Measurements from ENCODE around the gene LIN54. TPM values are rescaled to one million over a fixed set of nuclear protein-coding genes. Genes with fewer than 3 reads are reported as not detected.
A peak's percentile ranks its signal among the peaks of the same experiment; 100 is the strongest.

The LIN54 gene
- total and polyA plus RNA-seq, 9 of the 15 experiments (the other 6 are each of a cell fraction or from before 2014, with no cell fraction given), result 2.2 to 22.5 (median 15.8) TPM

DNA sequence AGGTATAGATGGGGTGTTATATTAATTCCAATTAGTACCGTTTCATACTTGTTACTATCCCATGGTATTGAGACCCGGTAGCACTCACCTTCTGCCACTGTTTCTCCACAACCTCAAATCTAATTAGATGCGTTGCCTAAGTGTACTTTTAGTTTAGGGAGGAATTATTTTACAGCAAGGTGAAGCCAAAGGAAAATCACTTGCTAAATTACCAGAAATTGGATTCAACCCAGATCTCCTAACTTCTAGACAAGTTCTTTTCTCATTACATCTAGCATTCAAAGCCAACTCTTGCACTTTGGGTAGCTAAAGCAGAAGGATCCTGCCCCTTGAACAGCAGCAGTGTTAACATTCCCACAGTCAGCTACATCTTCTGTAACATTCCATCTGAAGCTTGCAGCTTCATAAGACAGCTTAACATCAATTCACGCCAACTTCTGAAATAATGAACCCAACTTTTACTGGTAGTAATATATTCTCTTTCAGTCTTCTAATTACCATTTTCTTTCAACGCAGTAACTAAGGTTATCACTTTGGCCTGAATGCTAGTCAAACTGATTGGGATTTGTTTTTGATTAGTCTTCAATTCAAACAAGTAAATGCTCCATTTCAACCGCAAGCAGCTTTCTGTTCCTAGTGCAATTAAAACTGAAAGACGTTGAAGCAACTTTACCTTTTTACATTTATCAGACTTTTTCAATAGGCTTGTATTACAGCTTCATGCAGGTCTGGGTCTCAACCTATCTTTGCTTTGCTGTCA lies 118.7 kb downstream of the LIN54 start:
- H2AFZ ChIP-seq (ENCODE audit: low read depth, low read length), result peak overlapping the region; percentile 95
- ChIA-PET POLR2A (interaction anchor here (0.7 to 3.9 kb wide), 5 partner anchors 8 to 326 kb away, joined by 3 to 39 read pairs (median 3); partner anchors contain the start of genes COPS4 and THAP9), CTCF (ENCODE audit: low intra/inter-chr PET ratio) (no interaction called here)
- in situ Hi-C loops (cut with MboI), result no loop called here
- 0 out of 2 replicates have a peak, but pooled peaks cover 2% of the 10 kb centered on the region for H4K20me1 ChIP-seq (replicated peaks; ENCODE audit: control insufficient read depth, insufficient read depth, low read length)
- H3K9me3 ChIP-seq (replicated peaks; ENCODE audit: control insufficient read depth, insufficient read depth, low read depth, low read length), result no peaks in the 10 kb centered on the region
- H3K4me2 ChIP-seq (ENCODE audit: insufficient read depth, low read length), result peak overlapping the region; percentile 92
- WGBS (ENCODE audit: insufficient coverage, low coverage, missing lambda C conversion rate), result 8% methylated on average over 7 of the region's 7 CpGs
- intact Hi-C loops (cut with micrococcal nuclease), result no loop called here
- no TSS peak for BruUV-seq (replicated peaks)
- no peaks in the 10 kb centered on the region for H3K9me1 ChIP-seq (ENCODE audit: control insufficient read depth, insufficient read depth, low read length)
- peak overlapping the region; percentile 97 for H3K27ac ChIP-seq (ENCODE audit: extremely low read depth, low read depth, low read length)
- peak overlapping the region in 1 of 2 experiments; percentile 99; a peak in 2 of 4 replicates for H3K9ac ChIP-seq (ENCODE audit: insufficient read depth in 1 of 2, low read depth in 2 of 2, low read length in 2 of 2)
- H3K79me2 ChIP-seq (ENCODE audit: control insufficient read depth, insufficient read depth, low read length), result peaks cover 78% of the 10 kb centered on the region
- peaks cover 51% of the 10 kb centered on the region for H3K36me3 ChIP-seq (ENCODE audit: control insufficient read depth, insufficient read depth, low read length)
- DNase-seq (ENCODE audit: extremely low read depth in 1 of 4, low spot score in 3 of 4) (no peak), ATAC-seq (peak; percentile 11), FAIRE-seq (peak; percentile 23)
- H3K4me1 ChIP-seq (replicated peaks in 1 of 2; ENCODE audit: control insufficient read depth in 2 of 2, insufficient read depth in 2 of 2, low read length in 2 of 2), result peaks cover 6 to 15% of the 10 kb centered on the region in 2 experiments; a peak in 4 of 5 replicates
- no peaks in the 10 kb centered on the region for H3K27me3 ChIP-seq (ENCODE audit: control insufficient read depth in 2 of 2, insufficient read depth in 2 of 2, low read length in 2 of 2)
- peak overlapping the region; percentile 96 for H3K4me3 ChIP-seq
- TF ChIP-seq TRIM28 (IDR thresholded peaks at IDR 0.05) (no peak), MAFF (IDR thresholded peaks at IDR 0.05; ENCODE audit: low read length) (no peak), TEAD4 (IDR thresholded peaks at IDR 0.05; ENCODE audit: low read length) (0 out of 2 replicates have a peak, but pooled peaks have one; percentile 10), TEAD4 (CRISPR knock-in tag; IDR thresholded peaks at IDR 0.05; ENCODE audit: borderline replicate concordance) (no peak), HDAC3 (IDR thresholded peaks at IDR 0.05; ENCODE audit: borderline replicate concordance, partially characterized antibody) (peak; percentile 20), ERF (CRISPR knock-in tag; IDR thresholded peaks at IDR 0.05) (no peak), ZNF184 (CRISPR knock-in tag; IDR thresholded peaks at IDR 0.05) (no peak), FOXJ2 (tag; IDR thresholded peaks at IDR 0.05) (0 out of 2 replicates have a peak, but pooled peaks have one; percentile 23), ZNF766 (CRISPR knock-in tag; conservative IDR thresholded peaks at IDR 0.05) (0 out of 2 replicates have a peak, but pooled peaks have one; percentile 13), POLR2AphosphoS2 (IDR thresholded peaks at IDR 0.05; ENCODE audit: low read length) (peak; percentile 78), ZBTB8A (IDR thresholded peaks at IDR 0.05; ENCODE audit: partially characterized antibody) (no peak), YY1 (IDR thresholded peaks at IDR 0.05; ENCODE audit: borderline replicate concordance in 1 of 3, control insufficient read depth in 1 of 3, extremely low read depth in 1 of 3, insufficient read depth in 3 of 3, insufficient read length in 1 of 3, insufficient replicate concordance in 2 of 3, low read depth in 1 of 3, low read length in 2 of 3) (no peak), ZNF274 (IDR thresholded peaks at IDR 0.05; ENCODE audit: borderline replicate concordance, low read depth, low read length) (no peak), ZNF3 (CRISPR knock-in tag; IDR thresholded peaks at IDR 0.05) (peak; percentile 25; the same call in 1 of the 2 replicates)
- TF ChIP-seq, protein P1, sequence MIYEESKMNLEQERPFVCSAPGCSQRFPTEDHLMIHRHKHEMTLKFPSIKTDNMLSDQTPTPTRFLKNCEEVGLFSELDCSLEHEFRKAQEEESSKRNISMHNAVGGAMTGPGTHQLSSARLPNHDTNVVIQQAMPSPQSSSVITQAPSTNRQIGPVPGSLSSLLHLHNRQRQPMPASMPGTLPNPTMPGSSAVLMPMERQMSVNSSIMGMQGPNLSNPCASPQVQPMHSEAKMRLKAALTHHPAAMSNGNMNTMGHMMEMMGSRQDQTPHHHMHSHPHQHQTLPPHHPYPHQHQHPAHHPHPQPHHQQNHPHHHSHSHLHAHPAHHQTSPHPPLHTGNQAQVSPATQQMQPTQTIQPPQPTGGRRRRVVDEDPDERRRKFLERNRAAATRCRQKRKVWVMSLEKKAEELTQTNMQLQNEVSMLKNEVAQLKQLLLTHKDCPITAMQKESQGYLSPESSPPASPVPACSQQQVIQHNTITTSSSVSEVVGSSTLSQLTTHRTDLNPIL (CRISPR knock-in tag; IDR thresholded peaks at IDR 0.05), result no peak
- TF ChIP-seq, protein P2, sequence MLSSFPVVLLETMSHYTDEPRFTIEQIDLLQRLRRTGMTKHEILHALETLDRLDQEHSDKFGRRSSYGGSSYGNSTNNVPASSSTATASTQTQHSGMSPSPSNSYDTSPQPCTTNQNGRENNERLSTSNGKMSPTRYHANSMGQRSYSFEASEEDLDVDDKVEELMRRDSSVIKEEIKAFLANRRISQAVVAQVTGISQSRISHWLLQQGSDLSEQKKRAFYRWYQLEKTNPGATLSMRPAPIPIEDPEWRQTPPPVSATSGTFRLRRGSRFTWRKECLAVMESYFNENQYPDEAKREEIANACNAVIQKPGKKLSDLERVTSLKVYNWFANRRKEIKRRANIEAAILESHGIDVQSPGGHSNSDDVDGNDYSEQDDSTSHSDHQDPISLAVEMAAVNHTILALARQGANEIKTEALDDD (IDR thresholded peaks at IDR 0.05), result peak; percentile 5
- TF ChIP-seq, protein P3, sequence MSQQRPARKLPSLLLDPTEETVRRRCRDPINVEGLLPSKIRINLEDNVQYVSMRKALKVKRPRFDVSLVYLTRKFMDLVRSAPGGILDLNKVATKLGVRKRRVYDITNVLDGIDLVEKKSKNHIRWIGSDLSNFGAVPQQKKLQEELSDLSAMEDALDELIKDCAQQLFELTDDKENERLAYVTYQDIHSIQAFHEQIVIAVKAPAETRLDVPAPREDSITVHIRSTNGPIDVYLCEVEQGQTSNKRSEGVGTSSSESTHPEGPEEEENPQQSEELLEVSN (IDR thresholded peaks at IDR 0.05; ENCODE audit: borderline replicate concordance in 1 of 2, extremely low read depth in 1 of 2, insufficient read depth in 1 of 2, insufficient read length in 1 of 2, low read depth in 1 of 2, low read length in 1 of 2, poor library complexity in 1 of 2, severe bottlenecking in 1 of 2), result no peak
